Parathyroid adenoma (tissue), 2 donors: ENCODE results near the gene CKB.

Experiments used
- H2AFZ ChIP-seq: fragments of 300-600 bp; sonication (generic); one replicate; pipeline ENCODE4 v1.7.0; 2017; ENCODE audit warnings: antibody characterized with exemption, mild to moderate bottlenecking
- H3K27ac ChIP-seq: fragments of 300-600 bp; sonication (generic); one replicate; pipeline ENCODE4 v1.7.0; 2017
- H3K27me3 ChIP-seq: fragments of 300-600 bp; sonication (generic); one replicate; pipeline ENCODE4 v1.7.0; 2017; ENCODE audit warnings: low read length; ENCODE audit not compliant: control insufficient read depth, insufficient read depth
- H3K36me3 ChIP-seq: fragments of 300-600 bp; sonication (generic); one replicate; pipeline ENCODE4 v1.7.0; 2017; ENCODE audit warnings: low read length; ENCODE audit not compliant: control insufficient read depth, insufficient read depth
- H3K4me1 ChIP-seq: fragments of 300-600 bp; sonication (generic); one replicate; pipeline ENCODE4 v1.7.0; 2017; ENCODE audit warnings: control low read depth
- H3K4me2 ChIP-seq: fragments of 300-600 bp; sonication (generic); one replicate; pipeline ENCODE4 v1.7.0; 2017; ENCODE audit warnings: low read length
- H3K4me3 ChIP-seq: fragments of 300-600 bp; sonication (generic); one replicate; pipeline ENCODE4 v1.7.0; 2017; ENCODE audit warnings: low read depth, low read length
- H3K79me2 ChIP-seq: fragments of 300-600 bp; sonication (generic); one replicate; pipeline ENCODE4 v1.7.0; 2017; ENCODE audit warnings: control low read depth
- H3K9ac ChIP-seq: fragments of 300-600 bp; sonication (generic); one replicate; pipeline ENCODE4 v1.7.0; 2017; ENCODE audit warnings: mild to moderate bottlenecking
- H3K9me3 ChIP-seq: fragments of 300-600 bp; sonication (generic); one replicate; pipeline ENCODE4 v1.7.0; 2017; ENCODE audit warnings: low read length; ENCODE audit not compliant: control insufficient read depth
- CTCF ChIP-seq: fragments of 300-600 bp; sonication (generic); IDR thresholded peaks from one replicate; pipeline ENCODE4 v1.7.0; 2017; ENCODE audit warnings: antibody characterized with exemption, mild to moderate bottlenecking
- donor health status: primary hyperparathyroidism.

Gene CKB

GRCh38 chr14:103563226-103563620 lies 40.6 kb upstream of the CKB start:
- Histone ChIP-seq H3K4me3 (peak overlapping the region; percentile 95), H3K4me1 (peaks cover 13% of the 10 kb centered on the region), H3K9me3 (no peaks in the 10 kb centered on the region), H3K27ac (peak overlapping the region; percentile 88), H2AFZ (peak overlapping the region; percentile 93), H3K36me3 (no peaks in the 10 kb centered on the region), H3K79me2 (peaks cover 83% of the 10 kb centered on the region), H3K27me3 (no peaks in the 10 kb centered on the region), H3K9ac (peak overlapping the region; percentile 20), H3K4me2 (peak overlapping the region; percentile 88)
- TF ChIP-seq CTCF, result no peak

- H3K27me3 ChIP-seq, result no peaks in the 10 kb centered on the region
- no peaks in the 10 kb centered on the region for H3K9me3 ChIP-seq
- H3K36me3 ChIP-seq, result no peaks in the 10 kb centered on the region
- H3K4me2 ChIP-seq, result peak within 1 kb of the TSS; percentile 88
- H3K4me1 ChIP-seq, result peaks cover 13% of the 10 kb centered on the region
- peak within 1 kb of the TSS; percentile 87 for H3K9ac ChIP-seq
- TF ChIP-seq CTCF, result peak; percentile 8
- peak within 1 kb of the TSS; percentile 88 for H3K27ac ChIP-seq
- H2AFZ ChIP-seq, result peak within 1 kb of the TSS; percentile 93
- H3K79me2 ChIP-seq, result peaks cover 81% of the 10 kb centered on the region
- H3K4me3 ChIP-seq, result peak within 1 kb of the TSS; percentile 95
These were observed 40.0 kb upstream of the CKB start, which contains the start of the genes BAG5 and COA8 for GRCh38 chr14:103562429-103563225. TSS of gene BAG5 (minus strand) at chr14:103562657. CDS start at chr14:103561164, 1,493 bp downstream. TSS of gene COA8 (plus strand) at chr14:103562960. CDS start at chr14:103563002, 42 bp downstream.

- no peaks in the 10 kb centered on the region for H3K9me3 ChIP-seq
- no peak for TF ChIP-seq CTCF
- peak overlapping the region; percentile 93 for H2AFZ ChIP-seq
- H3K9ac ChIP-seq, result peak overlapping the region; percentile 87
- peaks cover 13% of the 10 kb centered on the region for H3K4me1 ChIP-seq
- H3K36me3 ChIP-seq, result no peaks in the 10 kb centered on the region
- peak overlapping the region; percentile 83 for H3K4me2 ChIP-seq
- peak overlapping the region; percentile 88 for H3K27ac ChIP-seq
- H3K4me3 ChIP-seq, result peak overlapping the region; percentile 88
- H3K79me2 ChIP-seq, result peaks cover 76% of the 10 kb centered on the region
- H3K27me3 ChIP-seq, result no peaks in the 10 kb centered on the region
These were observed 39.5 kb upstream of the CKB start for GRCh38 chr14:103562179-103562428.

- peak overlapping the region; percentile 87 for H3K9ac ChIP-seq
- TF ChIP-seq CTCF, result no peak
- H3K27ac ChIP-seq, result peak overlapping the region; percentile 88
- H3K9me3 ChIP-seq, result no peaks in the 10 kb centered on the region
- no peaks in the 10 kb centered on the region for H3K36me3 ChIP-seq
- peak overlapping the region; percentile 83 for H3K4me2 ChIP-seq
- peak overlapping the region; percentile 88 for H3K4me3 ChIP-seq
- no peaks in the 10 kb centered on the region for H3K27me3 ChIP-seq
- H3K79me2 ChIP-seq, result peaks cover 71% of the 10 kb centered on the region
- H2AFZ ChIP-seq, result peak overlapping the region; percentile 93
- H3K4me1 ChIP-seq, result peaks cover 13% of the 10 kb centered on the region
These were observed 39.0 kb upstream of the CKB start for GRCh38 chr14:103561381-103562178.
